Suppressor macrophage (primary cell): ENCODE results near the gene CREB5.

Experiments used
- DNase-seq, 4 experiments: peaks; one replicate each; pipeline ENCODE4 v3.0.0-alpha.2; 2020 to 2022

CREB5 gene

GRCh38 chr7:28723336-28723735 is 311.0 kb downstream of the CREB5 start:
- DNase-seq, result no peak

- no peak for DNase-seq
Measured at GRCh38 chr7:28724563-28724962, 312.2 kb downstream of the CREB5 start.

GRCh38 chr7:28725045-28725642 is 312.8 kb downstream of the CREB5 start:
- DNase-seq, result peak in 1 of 4 experiments; percentile 10

GRCh38 chr7:28725911-28726310 is 313.6 kb downstream of the CREB5 start:
- peak in 2 of 4 experiments; percentile 13 to 20 for DNase-seq

GRCh38 chr7:28726555-28726954 is 314.2 kb downstream of the CREB5 start:
- DNase-seq, result no peak

- DNase-seq, result no peak
Measured at GRCh38 chr7:28729281-28729680, 317.0 kb downstream of the CREB5 start.

- DNase-seq, result peak in 3 of 4 experiments; percentile 25 to 54 (median 35)
Measured at GRCh38 chr7:28729727-28730126, 317.4 kb downstream of the CREB5 start.

- DNase-seq, result no peak
Measured at GRCh38 chr7:28731092-28731658, 318.9 kb downstream of the CREB5 start.

GRCh38 chr7:28732071-28732869 is 320.0 kb downstream of the CREB5 start:
- DNase-seq, result no peak

GRCh38 chr7:28733035-28733434 is 320.7 kb downstream of the CREB5 start:
- DNase-seq, result no peak

- DNase-seq, result no peak
Measured at GRCh38 chr7:28738412-28738811, 326.1 kb downstream of the CREB5 start.

GRCh38 chr7:28739128-28739527 is 326.8 kb downstream of the CREB5 start:
- DNase-seq, result no peak

- DNase-seq, result no peak
Measured at GRCh38 chr7:28739826-28740225, 327.5 kb downstream of the CREB5 start.

- no peak for DNase-seq
Measured at GRCh38 chr7:28744951-28745350, 332.6 kb downstream of the CREB5 start.

- DNase-seq, result no peak
Measured at GRCh38 chr7:28745351-28745750, 333.0 kb downstream of the CREB5 start.

GRCh38 chr7:28747404-28747803 is 335.1 kb downstream of the CREB5 start:
- DNase-seq, result no peak

GRCh38 chr7:28747854-28748253 is 335.5 kb downstream of the CREB5 start:
- DNase-seq, result no peak

- peak in 3 of 4 experiments; percentile 26 to 44 (median 39) for DNase-seq
Measured at GRCh38 chr7:28748346-28748745, 336.0 kb downstream of the CREB5 start.

GRCh38 chr7:28748933-28749584 is 336.7 kb downstream of the CREB5 start:
- DNase-seq, result peak; percentile 81 to 88 (median 86)

- peak in 1 of 4 experiments; percentile 20 for DNase-seq
Measured at GRCh38 chr7:28749638-28750037, 337.3 kb downstream of the CREB5 start.

- DNase-seq, result no peak
Measured at GRCh38 chr7:28750981-28751380, 338.7 kb downstream of the CREB5 start.

- no peak for DNase-seq
Measured at GRCh38 chr7:28753613-28754012, 341.3 kb downstream of the CREB5 start.

GRCh38 chr7:28754027-28754426 is 341.7 kb downstream of the CREB5 start:
- DNase-seq, result no peak
